Neural cell (in vitro differentiated cells): Measurements from ENCODE around the gene PLEKHO2.

Experiments used
- EP300 ChIP-seq: fragments of 450-650 bp; conservative IDR thresholded peaks from 2 replicates; pipeline ENCODE4 v1.6.1; 2014; ENCODE audit warnings: antibody characterized with exemption, mild to moderate bottlenecking, moderate library complexity; ENCODE audit not compliant: poor library complexity, severe bottlenecking
- EZH2 ChIP-seq: fragments of 200-600, 300-800 bp; shearing (Covaris generic), sonication (generic); IDR thresholded peaks from 2 replicates; pipeline ENCODE4 v1.6.1; 2014; ENCODE audit warnings: antibody characterized with exemption, low read length, borderline replicate concordance, mild to moderate bottlenecking; ENCODE audit not compliant: insufficient read depth, poor library complexity, severe bottlenecking
- MXI1 ChIP-seq: fragments of 450-650 bp; conservative IDR thresholded peaks from 2 replicates; pipeline ENCODE4 v1.6.1; 2014; ENCODE audit warnings: antibody characterized with exemption, mild to moderate bottlenecking; ENCODE audit not compliant: poor library complexity, severe bottlenecking
- POLR2AphosphoS5 ChIP-seq: IDR thresholded peaks from 2 replicates; pipeline ENCODE4 v1.6.1; 2012
- RAD21 ChIP-seq: fragments of 450-650 bp; conservative IDR thresholded peaks from 2 replicates; pipeline ENCODE4 v1.6.1; 2014; ENCODE audit warnings: antibody characterized with exemption, mild to moderate bottlenecking, moderate library complexity
- SMC3 ChIP-seq: fragments of 450-650 bp; conservative IDR thresholded peaks from 2 replicates; pipeline ENCODE4 v1.6.1; 2014; ENCODE audit warnings: antibody characterized with exemption, mild to moderate bottlenecking, moderate library complexity; ENCODE audit not compliant: poor library complexity
- TAF1 ChIP-seq: IDR thresholded peaks from 2 replicates; pipeline ENCODE4 v1.6.1; 2012; ENCODE audit warnings: low read depth
- TF ChIP-seq, protein P1 (sequence below): fragments of 450-650 bp; IDR thresholded peaks from 2 replicates; pipeline ENCODE4 v1.5.1; 2014; ENCODE audit warnings: antibody characterized with exemption, mild to moderate bottlenecking, moderate library complexity; ENCODE audit not compliant: poor library complexity, severe bottlenecking
- TF ChIP-seq, protein P2 (sequence below): IDR thresholded peaks from 2 replicates; pipeline ENCODE4 v1.6.1; 2012; ENCODE audit warnings: borderline replicate concordance

DNA sequence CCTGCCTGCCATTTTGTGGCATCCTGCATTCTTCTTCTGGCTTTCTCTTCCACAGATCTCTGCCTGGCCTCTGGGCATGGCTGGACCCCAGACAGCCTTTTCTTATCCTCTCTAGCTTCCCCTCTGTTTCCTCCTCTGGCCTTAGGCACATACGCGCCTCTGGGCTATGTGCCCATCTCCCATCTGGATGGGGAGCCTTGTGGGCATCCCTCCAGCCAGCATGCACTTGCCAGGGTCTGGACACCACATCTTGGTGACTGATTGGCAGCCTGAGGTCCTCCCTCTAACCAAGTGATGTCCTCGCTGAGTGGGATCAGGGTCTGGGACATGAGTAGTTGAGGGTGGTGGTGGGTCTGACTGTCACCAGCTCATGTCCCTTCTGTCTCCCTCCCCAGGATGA lies 12.8 kb downstream of the PLEKHO2 start:
- no peak for TF ChIP-seq POLR2AphosphoS5
- TF ChIP-seq, protein P1, sequence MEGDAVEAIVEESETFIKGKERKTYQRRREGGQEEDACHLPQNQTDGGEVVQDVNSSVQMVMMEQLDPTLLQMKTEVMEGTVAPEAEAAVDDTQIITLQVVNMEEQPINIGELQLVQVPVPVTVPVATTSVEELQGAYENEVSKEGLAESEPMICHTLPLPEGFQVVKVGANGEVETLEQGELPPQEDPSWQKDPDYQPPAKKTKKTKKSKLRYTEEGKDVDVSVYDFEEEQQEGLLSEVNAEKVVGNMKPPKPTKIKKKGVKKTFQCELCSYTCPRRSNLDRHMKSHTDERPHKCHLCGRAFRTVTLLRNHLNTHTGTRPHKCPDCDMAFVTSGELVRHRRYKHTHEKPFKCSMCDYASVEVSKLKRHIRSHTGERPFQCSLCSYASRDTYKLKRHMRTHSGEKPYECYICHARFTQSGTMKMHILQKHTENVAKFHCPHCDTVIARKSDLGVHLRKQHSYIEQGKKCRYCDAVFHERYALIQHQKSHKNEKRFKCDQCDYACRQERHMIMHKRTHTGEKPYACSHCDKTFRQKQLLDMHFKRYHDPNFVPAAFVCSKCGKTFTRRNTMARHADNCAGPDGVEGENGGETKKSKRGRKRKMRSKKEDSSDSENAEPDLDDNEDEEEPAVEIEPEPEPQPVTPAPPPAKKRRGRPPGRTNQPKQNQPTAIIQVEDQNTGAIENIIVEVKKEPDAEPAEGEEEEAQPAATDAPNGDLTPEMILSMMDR: no peak
- no peak for TF ChIP-seq RAD21
- TF ChIP-seq SMC3: no peak
- TF ChIP-seq TAF1: no peak
- TF ChIP-seq EZH2: no peak
- TF ChIP-seq MXI1: no peak
- no peak for TF ChIP-seq EP300
- TF ChIP-seq, protein P2, sequence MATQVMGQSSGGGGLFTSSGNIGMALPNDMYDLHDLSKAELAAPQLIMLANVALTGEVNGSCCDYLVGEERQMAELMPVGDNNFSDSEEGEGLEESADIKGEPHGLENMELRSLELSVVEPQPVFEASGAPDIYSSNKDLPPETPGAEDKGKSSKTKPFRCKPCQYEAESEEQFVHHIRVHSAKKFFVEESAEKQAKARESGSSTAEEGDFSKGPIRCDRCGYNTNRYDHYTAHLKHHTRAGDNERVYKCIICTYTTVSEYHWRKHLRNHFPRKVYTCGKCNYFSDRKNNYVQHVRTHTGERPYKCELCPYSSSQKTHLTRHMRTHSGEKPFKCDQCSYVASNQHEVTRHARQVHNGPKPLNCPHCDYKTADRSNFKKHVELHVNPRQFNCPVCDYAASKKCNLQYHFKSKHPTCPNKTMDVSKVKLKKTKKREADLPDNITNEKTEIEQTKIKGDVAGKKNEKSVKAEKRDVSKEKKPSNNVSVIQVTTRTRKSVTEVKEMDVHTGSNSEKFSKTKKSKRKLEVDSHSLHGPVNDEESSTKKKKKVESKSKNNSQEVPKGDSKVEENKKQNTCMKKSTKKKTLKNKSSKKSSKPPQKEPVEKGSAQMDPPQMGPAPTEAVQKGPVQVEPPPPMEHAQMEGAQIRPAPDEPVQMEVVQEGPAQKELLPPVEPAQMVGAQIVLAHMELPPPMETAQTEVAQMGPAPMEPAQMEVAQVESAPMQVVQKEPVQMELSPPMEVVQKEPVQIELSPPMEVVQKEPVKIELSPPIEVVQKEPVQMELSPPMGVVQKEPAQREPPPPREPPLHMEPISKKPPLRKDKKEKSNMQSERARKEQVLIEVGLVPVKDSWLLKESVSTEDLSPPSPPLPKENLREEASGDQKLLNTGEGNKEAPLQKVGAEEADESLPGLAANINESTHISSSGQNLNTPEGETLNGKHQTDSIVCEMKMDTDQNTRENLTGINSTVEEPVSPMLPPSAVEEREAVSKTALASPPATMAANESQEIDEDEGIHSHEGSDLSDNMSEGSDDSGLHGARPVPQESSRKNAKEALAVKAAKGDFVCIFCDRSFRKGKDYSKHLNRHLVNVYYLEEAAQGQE: no peak
